Measurements from ENCODE around the gene EIF2S3.
"Not testable (repeated sequence)": the region's sequence is repeated elsewhere in the genome, so short reads cannot be mapped to it uniquely, and the experiment has no call there.

GRCh38 chrX:24049643-24050042 is 5.1 kb upstream of the EIF2S3 start:
- not testable (repeated sequence) for TF ChIP-seq POLR2AphosphoS5, EP300 (IDR thresholded peaks at IDR 0.05)

Data from stomach (tissue), 4 donors.